Caki2 (cell line): Measurements from ENCODE around the gene GPBP1L1. TPM values are rescaled to one million over a fixed set of nuclear protein-coding genes. Genes with fewer than 3 reads are reported as not detected.
"Not testable (repeated sequence)": the region's sequence is repeated elsewhere in the genome, so short reads cannot be mapped to it uniquely, and the experiment has no call there.

Experiments
- DNase-seq: peaks from one replicate; pipeline ENCODE4 v3.0.0-alpha.2; 2015; ENCODE audit warnings: low read depth
- in situ Hi-C: cut with HindIII; loops from 2 replicates; pipeline ENCODE4 v1.10.0; 2016; ENCODE audit warnings: low sequenced_read_pairs, low pct_unique_long_range_greater_than_20kb, mixed read lengths
- total RNA-seq: library from RNA; depleted of rRNA; stranded (reverse); fragments of >200 nt; shearing (Covaris generic); gene quantifications from 2 replicates; pipeline ENCODE4 v1.2.3, GENCODE V29; 2014; ENCODE audit warnings: low replicate concordance

GPBP1L1 gene
- total RNA-seq, 1 experiment from 2014 or later, result 90.2 TPM

GRCh38 chr1:45685308-45686014, 872 bp downstream of the GPBP1L1 start:
- no peak for DNase-seq
- in situ Hi-C loops, result loop anchor here (25.0 kb wide), 1 partner anchor 127 kb away; the partner anchor contains the start of gene MAST2

GRCh38 chr1:45684402-45684801, 1.9 kb downstream of the GPBP1L1 start:
- DNase-seq, result no peak
- in situ Hi-C loops, result loop anchor here (25.0 kb wide), 1 partner anchor 128 kb away; the partner anchor contains the start of gene MAST2

GRCh38 chr1:45682942-45683341, 3.4 kb downstream of the GPBP1L1 start:
- in situ Hi-C loops, result loop anchor here (25.0 kb wide), 1 partner anchor 129 kb away; the partner anchor contains the start of gene MAST2

GRCh38 chr1:45679123-45679522, 7.2 kb downstream of the GPBP1L1 start:
- DNase-seq, result no peak
- in situ Hi-C loops, result loop anchor here (25.0 kb wide), 1 partner anchor 133 kb away; the partner anchor contains the start of gene MAST2

More at GRCh38 chr1:45682942-45683341, 3.4 kb downstream of the GPBP1L1 start:
- no peak for DNase-seq

DNA sequence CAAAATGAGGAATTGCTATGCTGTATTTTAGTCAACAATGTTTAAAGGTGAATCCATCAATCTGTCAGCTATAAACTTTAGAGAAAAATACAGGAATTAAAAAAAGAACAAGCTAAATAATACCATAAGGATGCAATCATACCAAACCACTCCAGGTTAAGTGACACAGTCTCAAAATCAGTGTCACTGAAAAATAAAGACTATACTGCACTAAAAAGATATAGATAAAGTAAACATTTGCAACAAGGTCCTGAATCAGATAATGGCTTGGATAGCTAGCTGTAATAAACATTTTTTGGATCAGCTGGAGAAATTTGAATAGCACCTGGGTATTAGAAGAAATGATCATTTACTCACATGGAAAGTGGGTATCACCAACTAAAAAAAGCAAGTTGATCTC, 7.8 kb downstream of the GPBP1L1 start:
- no peak for DNase-seq
- in situ Hi-C loops, result loop anchor here (25.0 kb wide), 1 partner anchor 134 kb away; the partner anchor contains the start of gene MAST2

GRCh38 chr1:45677751-45678245, 8.5 kb downstream of the GPBP1L1 start:
- DNase-seq, result no peak
- in situ Hi-C loops, result loop anchor here (25.0 kb wide), 1 partner anchor 135 kb away; the partner anchor contains the start of gene MAST2

GRCh38 chr1:45676553-45676952, 9.8 kb downstream of the GPBP1L1 start:
- DNase-seq, result not testable (repeated sequence)
- in situ Hi-C loops, result loop anchor here (25.0 kb wide), 1 partner anchor 136 kb away; the partner anchor contains the start of gene MAST2

GRCh38 chr1:45674478-45674877, 11.9 kb downstream of the GPBP1L1 start:
- in situ Hi-C loops, result no loop called here
- DNase-seq, result no peak

DNA sequence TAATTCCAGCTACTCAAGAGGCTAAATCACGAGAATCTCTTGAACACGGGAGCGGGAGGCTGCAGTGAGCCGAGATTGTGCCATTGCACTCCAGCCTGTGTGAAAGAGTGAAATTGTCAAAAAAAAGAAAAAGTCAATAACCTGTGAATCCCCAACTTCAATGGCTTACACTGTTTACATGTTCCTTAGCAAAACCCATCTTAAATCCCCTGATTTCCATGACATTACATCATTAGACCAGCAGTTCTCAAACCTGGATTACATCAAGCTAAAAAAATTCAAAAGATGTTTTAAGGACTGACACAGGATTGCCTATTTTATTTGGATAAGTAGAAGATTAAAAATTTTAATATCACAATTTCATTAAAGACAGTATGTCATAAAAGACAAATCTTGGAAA, 12.4 kb downstream of the GPBP1L1 start:
- in situ Hi-C loops, result no loop called here
- no peak for DNase-seq

DNA sequence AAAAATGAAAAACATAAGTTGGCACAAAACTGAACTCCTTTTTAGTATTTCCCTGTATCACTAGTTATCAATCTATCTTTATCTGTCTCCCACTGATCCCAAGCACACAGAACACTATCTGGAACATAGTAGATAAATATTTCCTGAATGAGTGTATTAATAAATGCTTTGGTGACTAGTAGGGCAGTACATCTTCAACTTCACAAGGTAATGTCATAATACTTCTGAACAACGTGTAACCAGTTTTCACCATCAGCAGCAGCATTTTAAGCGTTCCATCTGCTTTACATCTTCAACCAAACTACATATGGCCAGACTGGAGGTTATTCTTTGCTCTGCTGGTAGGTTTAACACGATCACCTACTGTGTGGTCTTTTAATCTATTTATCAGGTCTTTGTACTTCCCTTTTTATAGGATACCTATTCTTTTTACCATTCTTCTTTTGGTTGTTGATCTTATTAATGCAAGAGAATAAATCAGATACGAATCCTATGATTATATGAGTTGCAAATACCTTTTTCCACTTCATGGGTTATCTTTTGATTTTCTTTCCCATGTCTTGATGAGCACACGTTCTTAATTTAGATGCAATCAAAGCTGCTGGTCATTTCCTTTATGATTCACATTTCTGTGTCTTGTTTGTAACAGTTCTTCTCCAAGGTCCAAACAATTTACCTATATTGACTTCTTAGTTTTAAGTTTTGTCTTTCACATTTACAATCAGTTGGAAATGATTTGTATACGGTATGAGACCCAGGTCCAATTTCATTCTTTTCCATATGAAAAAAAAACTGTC, 16.3 kb downstream of the GPBP1L1 start:
- in situ Hi-C loops, result no loop called here
- DNase-seq, result no peak

DNA sequence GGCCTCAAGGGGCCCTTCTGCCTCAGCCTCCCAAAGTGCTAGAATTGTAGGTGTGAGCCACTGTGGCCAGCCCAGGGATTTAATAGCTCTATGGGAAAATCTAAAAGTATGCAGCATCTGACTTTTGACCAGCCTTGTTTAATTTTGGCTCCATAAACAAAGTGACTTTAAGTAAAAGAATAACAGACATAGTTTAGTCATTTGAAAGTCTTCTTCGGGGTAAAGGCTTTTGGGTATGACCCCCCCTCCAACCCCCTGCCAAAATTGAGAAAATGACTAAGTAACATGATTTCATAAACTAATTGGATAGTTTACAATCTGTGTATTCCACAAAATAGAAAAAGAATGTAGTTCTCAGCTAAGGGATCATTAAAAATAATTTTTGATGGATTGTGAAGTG, 17.0 kb downstream of the GPBP1L1 start:
- in situ Hi-C loops, result no loop called here
- no peak for DNase-seq

DNA sequence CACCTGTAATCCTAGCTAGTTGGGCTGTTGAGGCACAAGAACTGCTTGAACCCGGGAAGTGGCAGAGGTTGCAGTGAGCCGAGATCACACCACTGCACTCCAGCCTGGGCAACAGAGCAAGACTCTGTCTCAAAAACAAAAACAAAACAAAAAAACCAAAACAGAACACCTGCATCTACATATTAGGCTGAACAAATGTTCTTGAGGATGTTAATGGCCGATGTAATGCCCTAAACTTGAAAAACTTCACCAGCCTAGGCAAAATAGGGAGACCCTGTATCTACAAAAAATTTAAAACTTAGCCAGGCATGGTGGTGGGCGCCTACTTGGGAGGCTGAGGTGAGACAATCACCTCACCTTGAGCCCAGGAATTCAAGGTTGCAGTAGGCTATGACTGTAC, 17.8 kb downstream of the GPBP1L1 start:
- in situ Hi-C loops, result no loop called here
- DNase-seq, result no peak

DNA sequence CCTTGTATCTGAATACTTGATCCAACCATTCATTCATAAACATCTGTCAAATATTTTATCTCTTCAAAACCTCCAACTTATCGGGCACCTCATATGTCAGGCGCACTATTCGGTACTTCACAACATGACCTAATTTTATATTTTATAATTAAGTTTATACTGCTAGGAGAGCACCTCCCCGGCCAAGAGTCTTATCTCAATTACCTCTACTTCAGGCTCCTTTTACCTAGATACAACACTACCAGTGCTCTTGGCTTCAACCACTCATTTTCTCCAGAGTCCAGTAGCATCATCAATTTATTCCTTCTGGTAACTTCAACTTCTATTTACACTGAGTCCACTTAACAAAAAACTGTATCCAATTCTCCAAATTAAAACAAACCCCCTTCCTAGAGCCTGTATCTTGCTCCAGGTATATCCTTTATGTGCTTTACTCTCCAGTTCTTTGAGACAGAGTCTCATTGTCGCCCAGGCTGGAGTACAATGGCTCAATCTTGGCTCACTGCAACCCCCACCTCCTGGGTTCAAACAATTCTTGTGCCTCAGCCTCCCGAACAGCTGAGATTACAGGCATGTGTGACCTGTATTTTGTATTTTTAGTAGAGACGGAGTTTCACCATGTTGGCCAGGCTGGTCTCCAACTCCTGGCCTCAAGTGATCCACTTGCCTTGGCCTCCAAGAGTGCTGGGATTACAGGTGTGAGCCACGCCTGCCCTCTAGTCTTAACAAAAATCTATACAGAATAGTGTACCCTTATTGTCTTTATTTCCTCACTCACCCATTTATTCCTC, 18.8 kb downstream of the GPBP1L1 start:
- in situ Hi-C loops, result no loop called here
- DNase-seq, result no peak

- no peak for DNase-seq
- in situ Hi-C loops, result no loop called here
Measured at GRCh38 chr1:45666836-45667235, 19.5 kb downstream of the GPBP1L1 start.

DNA sequence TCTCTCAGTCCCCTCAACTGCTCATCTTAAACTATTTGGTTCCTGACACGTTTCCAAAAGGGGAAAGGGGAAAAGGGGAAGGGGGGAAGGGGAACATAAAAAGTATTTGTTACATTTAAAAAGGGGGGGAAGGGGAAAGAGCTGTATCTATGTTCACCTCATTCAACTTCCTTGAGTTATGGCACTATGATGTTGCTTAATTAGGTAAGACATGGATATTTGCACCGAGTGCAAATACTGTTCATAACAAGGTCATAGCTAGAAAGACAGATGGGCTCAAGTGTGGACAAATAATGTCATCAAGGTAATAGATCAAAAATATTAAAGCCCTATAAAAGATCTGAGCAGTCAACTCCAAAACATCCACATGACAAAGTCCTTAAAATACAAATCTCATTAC, 26.0 kb downstream of the GPBP1L1 start:
- DNase-seq, result no peak
- in situ Hi-C loops, result no loop called here

DNA sequence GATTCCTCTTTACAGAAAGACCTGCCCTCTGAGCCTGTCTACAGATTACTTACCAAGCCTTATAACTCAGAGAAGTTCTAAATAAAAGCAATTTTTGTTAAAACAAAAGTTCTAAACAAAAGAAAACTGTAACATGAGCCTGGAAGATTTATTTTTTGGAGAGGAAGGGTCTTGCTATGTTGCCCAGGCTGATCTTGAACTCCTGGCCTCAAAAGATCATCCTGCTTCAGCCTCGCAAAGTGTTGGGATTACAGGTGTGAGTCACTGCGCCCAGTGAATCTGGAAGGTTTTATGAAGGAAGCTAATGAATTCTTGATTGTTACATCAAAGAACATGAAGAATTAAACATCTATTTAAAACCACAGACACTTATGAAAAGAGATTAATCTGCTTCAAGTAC, 27.1 kb downstream of the GPBP1L1 start:
- no peak for DNase-seq
- in situ Hi-C loops, result no loop called here

GRCh38 chr1:45658171-45658570, 28.2 kb downstream of the GPBP1L1 start:
- DNase-seq, result no peak
- in situ Hi-C loops, result no loop called here

DNA sequence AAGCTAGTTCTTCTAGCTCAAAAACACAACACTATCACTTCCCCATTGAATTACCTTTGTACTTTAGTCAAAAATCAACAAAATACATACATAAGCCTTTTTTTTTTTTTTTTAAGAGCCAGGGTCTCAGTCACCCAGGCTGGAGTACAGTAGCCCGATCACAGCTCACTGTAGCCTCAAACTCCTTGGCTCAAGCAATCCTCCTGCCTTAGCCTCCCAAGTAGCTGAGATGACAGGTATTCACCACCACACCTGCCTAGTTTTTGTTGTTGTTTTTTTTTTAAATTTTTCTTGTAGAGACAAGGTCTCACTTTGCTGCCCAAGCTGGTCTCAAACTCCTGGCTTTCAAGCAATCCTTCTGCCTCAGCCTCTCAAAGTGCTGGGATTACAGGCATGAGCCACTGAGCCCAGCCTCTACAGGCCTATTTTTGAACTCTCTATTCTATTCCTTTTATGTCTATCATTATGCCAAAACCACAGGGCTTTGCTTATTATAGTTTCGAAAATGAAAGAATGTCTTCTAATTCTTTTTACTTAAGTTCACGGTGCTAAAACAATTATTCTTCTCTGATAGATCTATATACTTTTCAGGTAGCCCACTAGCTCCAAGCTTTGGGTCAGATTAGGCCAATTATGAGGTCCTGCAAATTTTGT, 29.6 kb downstream of the GPBP1L1 start:
- in situ Hi-C loops, result no loop called here

More for the DNA sequence above, 29.6 kb downstream of the GPBP1L1 start:
- no peak for DNase-seq
